GM12872 (cell line): ENCODE data around the gene DUOX1.

Source experiments
- CTCF ChIP-seq: IDR thresholded peaks from 3 replicates; pipeline ENCODE4 v1.5.1; 2011; ENCODE audit warnings: low read depth, mild to moderate bottlenecking, low read length, moderate library complexity; ENCODE audit not compliant: insufficient read depth

The DUOX1 gene

GRCh38 chr15:45171912-45172311 lies 42.1 kb downstream of the DUOX1 start:
- no peak for TF ChIP-seq CTCF

- no peak for TF ChIP-seq CTCF
Measured at GRCh38 chr15:45174069-45174468, 44.3 kb downstream of the DUOX1 start.

GRCh38 chr15:45174577-45174976 lies 44.8 kb downstream of the DUOX1 start:
- no peak for TF ChIP-seq CTCF

- no peak for TF ChIP-seq CTCF
Measured at GRCh38 chr15:45177285-45177684, 47.5 kb downstream of the DUOX1 start.

- TF ChIP-seq CTCF: peak; percentile 73
Measured at GRCh38 chr15:45179221-45179985, 49.6 kb downstream of the DUOX1 start.

GRCh38 chr15:45180201-45180600 lies 50.4 kb downstream of the DUOX1 start:
- TF ChIP-seq CTCF: no peak

- TF ChIP-seq CTCF: no peak
Measured at GRCh38 chr15:45180648-45181436, 51.0 kb downstream of the DUOX1 start.
